ENCODE data around the gene TTBK2.

- peak; percentile 44 for TF ChIP-seq CTCF (IDR thresholded peaks at IDR 0.05; ENCODE audit: poor library complexity, severe bottlenecking)
- TF ChIP-seq SMC3 (conservative IDR thresholded peaks at IDR 0.05; ENCODE audit: poor library complexity), result peak; percentile 42
- TF ChIP-seq RAD21 (conservative IDR thresholded peaks at IDR 0.05), result no peak
- TF ChIP-seq TAF1 (IDR thresholded peaks at IDR 0.05; ENCODE audit: low read depth), result no peak
- peak; percentile 78 for TF ChIP-seq POLR2AphosphoS5 (IDR thresholded peaks at IDR 0.05)
Measured at GRCh38 chr15:42736793-42737528, 183.6 kb downstream of the TTBK2 start, which contains the start of gene CDAN1.
